Amniotic epithelial cell (primary cell): Measurements from ENCODE around the gene CACNA1F.

ENCODE experiments used
- DNase-seq: peaks from one replicate; pipeline ENCODE4 v3.0.0-alpha.2; 2010; ENCODE audit warnings: low read depth

CACNA1F gene

DNA sequence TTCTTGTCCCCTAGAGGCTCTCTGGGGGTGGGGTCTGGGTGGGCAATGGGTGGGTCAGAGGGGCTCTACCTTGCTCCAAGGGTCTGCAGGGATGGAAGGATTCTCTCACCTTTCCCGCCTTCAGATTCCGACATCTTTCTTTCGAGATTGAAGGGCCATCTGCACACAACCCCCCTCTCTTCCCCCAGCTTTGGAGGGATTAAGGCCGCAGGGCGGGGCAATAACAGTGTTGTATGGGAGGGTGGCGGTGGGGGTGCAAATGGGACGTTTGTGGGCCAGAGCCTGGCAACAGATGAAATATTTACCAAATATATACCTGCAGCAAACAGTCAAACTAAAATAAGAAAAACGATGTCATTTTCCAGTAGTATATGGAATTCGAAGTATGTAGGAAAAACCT lies at the start of gene CACNA1F:
CACNA1F (minus strand) TSS at position 165 of the 400 bp plus-strand sequence; CDS start at position 134, 31 bp downstream.
- no peak for DNase-seq

DNA sequence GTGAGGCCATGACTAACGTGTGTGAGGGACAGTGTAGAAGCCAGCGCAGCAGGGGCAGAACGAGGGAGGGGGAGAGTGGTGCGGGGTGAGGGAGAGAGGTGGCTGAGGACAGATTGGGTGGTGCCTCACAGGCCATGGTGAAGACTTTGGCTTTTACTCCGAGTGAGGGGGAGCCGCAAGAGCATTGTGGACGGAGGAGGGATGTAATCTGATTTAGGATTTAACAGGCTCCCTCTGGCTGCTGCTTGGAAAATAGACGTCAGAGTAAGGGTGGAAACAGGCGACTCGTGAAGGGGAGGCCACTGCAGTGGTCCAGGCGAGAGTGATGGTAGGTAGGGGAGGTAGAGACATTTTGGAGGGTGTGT lies 49.5 kb upstream of the CACNA1F start:
- peak; percentile 27 for DNase-seq

DNA sequence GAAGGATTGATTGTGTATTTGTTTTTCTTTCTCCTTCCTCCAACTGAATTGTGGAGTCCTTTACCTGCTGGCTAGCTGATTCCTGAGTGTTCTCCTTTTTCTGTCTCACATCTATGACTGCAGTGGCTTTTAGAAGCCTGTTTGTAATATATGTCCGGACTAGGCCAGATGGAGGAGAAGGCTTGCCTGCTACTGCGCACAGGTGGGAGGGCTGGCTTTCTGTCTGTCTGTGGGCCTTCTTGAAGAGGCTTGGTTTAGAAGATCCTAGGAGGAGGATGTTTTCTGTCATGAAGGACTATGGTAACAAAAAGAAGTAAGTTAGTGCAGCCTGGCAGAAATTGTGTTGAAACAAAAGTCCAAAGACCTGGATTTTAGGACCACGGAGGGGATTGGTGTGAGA lies 44.9 kb upstream of the CACNA1F start:
- DNase-seq = no peak

DNA sequence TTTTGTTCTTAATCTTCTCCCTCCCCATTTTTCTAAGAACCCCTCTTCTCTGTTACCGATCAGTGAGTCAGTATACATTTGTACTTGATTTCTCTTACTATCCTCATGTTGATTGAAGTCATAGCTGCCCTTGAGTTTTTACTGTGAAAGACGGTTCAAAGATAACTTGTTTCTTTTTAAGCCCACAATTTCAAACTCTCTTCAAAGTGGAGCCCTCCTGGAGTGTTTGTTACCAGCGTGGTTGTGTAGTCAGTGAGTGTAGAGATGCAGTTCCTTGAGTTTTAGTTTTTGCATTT lies 44.3 kb upstream of the CACNA1F start:
- no peak for DNase-seq

DNA sequence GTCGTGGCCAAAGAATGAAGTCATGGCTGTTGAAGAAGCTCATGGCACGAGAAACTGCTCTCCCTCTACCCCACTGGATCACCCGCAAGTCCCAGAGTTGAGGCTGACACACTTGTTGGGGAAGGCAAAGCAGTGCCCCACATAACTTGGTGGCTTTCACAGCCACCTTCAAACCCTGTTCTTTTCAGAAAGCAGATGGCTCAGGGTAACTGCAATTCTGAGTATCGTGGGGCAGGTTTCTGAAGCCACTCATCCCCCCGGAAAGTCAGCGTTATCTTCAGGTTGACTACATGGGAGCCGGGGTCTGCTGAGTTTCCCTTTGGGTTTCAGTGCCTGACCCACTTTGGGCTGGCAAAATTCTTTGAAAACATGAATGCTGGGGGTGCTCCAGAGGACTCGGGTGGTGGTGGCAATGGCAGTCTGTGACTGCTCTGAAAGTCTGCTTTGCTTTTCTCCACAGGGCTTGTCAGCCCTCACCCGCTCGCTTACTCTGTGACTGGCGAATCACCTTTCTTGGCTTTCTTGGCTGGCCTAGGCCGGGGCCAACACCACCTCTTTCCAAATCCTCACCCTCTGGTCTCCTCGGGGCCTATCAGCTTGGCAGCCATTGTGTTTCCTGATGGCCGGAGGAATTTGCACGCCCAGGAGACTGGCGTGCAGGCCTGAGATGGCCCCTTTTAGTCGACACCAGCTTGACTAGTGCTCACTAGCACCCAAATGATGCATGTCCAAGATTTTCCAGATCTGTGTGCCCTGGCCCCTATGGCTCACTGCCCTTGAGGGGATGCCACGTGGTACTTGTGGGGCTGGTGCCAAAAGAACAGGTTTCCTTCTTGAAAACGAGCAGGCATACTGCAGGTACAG lies 43.8 kb upstream of the CACNA1F start:
- DNase-seq = peak; percentile 7

DNA sequence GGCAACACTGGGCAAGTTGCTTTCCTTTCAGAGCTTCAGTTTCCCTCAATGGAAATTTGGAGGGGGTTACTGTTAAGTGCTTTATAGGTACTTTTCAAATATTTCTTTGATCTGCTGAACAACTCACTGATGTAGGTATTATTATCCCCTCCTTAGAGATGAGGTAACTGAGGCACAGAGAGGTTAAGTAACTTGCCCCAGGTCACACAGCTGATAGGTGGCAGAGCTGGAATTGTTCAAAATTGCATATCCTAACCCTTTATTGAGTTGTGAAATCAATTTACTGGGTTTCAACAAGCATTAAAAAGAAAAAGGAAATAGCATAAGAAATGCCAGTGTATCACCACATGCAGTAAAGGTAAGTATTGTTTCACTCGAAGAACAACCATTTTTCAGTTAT lies 43.1 kb upstream of the CACNA1F start:
- DNase-seq = no peak

DNA sequence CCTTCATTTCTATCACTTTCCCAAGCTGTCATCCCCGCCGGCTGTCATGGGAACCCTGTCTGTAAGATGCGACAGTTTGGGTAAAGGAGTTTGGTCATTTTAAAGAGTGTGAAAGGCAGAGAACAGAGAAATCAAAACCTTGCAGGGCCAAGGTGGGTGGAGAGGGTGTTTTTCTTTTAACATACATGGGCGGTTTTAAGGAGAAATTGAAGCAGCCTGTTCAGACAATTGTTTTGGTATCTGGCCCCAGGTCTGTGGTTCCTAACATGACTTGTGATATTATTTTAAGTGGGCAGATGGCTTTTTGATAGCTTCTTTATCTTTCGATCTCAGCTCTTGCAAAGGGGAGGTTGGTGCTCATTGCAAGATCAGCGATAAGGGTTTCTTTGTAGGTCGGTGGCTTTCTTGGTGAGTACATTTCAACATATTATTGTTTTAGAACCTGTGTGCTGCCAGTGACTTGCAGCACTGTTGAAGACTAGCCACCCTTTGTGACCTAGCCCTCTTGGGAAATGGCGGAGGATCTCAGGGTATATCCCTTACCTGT lies 40.1 kb upstream of the CACNA1F start:
- no peak for DNase-seq

DNA sequence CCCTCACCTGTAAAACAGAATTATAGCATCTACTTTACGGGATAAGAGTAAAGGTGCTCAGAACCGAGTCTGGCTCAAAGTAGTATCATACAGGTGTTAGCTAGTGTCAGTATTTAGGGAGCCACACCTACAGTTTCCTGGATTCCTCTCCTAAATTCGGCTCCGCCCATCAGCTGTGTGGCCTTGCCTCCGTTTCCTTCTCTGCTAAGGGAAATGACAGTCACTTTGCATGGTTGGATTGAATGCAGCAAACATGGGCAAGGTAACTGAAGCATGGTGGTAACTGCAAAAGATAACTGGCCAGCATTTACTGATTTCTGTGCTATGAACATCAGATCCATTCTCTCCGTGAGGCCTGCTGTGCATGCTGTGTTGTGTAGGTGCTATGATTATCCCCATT lies 39.3 kb upstream of the CACNA1F start:
- no peak for DNase-seq

DNA sequence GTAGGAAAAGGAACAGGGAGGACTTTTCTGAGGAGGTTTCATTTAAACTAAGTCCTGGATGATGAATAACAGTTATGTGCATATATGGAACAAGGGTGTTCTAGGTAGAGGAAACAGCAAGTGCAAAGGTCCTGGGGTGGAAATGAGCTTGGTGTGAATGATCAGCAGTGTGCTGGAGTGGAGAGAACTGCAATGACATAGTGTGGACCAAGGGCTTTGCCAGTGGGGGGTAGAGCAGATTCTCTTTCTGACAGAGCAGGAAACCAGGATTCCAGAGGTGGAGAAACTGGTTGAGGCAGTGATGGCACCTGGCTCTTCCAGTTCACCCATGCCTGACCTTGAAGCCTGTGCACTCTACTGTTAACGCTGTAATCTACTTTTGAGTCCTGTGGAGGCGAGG lies 38.2 kb upstream of the CACNA1F start:
- no peak for DNase-seq

DNA sequence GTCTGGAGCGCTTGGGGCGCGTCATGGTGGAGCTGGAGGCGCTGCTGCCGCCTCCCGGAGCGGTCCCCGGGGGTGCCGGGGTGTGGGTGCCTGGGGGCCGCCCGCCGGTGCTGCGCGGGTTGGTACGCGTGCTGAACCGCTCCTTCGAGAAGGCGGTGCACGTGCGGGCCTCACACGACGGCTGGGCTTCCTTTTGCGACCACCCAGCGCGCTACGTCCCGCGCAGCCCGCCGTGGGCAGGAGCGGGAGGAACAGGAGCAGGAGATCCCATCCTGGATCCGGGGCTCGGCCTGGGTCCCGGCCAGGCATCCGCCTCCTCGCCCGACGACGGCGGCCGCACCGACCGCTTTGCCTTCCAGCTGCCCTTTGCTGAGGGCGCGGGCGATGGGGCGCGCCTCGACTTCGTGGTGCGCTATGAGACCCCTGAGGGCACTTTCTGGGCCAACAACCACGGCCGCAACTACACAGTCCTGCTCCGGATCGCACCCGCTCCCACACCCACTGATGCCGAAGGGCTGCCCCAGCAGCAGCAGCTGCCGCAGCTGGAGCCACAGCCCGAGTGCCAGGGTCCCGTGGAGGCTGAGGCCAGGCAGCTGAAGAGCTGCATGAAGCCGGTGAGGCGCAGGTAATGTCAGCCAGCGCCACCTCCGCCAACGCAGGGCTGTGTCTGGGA lies 37.2 kb upstream of the CACNA1F start:
- no peak for DNase-seq

DNA sequence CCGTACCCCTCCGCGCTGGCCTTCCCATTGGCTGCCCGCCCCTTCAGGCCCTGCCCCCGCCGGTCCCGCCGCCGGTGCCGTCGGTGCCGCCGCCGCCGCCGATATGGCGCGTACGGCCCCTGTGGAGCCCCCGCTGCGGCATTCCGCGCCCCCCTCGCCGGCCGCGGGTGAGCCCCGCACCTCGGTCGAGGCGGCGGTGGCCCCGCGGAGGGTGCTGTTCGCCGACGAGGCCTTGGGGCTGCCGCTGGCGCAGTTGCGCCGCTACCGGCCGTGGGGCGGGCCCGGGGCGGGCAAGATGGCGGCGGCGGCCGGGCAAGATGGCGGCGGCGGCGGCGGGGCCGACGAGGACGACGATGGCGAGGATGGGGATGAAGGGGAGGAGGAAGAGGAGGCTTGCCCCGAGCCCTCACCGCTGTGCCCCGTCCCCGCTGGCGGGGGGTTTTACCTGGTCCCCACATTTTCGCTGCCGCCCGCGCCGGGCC lies 36.7 kb upstream of the CACNA1F start, which contains the start of gene PPP1R3F:
PPP1R3F (plus strand) TSS at position 27 of the 482 bp plus-strand sequence; CDS start at position 104, 77 bp downstream.
- DNase-seq = no peak

DNA sequence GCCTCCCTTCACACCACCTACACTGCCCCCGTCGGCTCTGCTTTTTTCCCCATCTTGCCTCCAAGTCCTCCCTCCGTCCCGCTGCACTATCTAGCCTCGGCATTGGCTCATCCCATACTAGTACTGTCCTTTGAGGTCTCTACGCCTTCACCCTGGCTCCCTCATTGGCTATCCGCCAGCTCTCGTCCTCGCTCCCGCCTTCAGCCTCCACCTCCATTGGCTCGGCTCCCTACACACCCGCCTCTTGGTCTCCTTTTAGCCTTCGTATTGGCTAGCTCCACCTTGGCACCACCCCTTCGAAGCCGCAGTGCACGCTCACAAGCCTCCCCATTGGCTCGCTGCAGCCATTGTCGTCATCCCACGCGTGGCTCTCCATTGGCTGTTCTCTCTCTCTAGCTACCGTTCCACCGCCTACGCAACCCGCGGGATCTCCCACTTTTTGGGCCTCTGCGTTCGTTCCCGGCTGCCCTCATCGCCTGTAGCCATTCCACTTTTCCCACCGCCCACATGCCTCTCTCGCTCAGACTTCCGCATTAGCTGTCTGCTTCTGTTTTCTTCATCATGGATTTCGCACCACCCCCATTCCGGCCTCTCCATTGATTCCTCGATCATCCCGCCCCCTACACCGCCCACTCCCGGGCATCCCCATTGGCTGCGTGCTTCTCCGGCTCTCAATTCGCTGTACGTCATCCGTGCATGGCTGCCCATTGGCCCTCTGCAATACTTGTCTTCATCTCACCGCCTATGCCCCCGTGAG lies 36.0 kb upstream of the CACNA1F start:
- peak; percentile 97 for DNase-seq

DNA sequence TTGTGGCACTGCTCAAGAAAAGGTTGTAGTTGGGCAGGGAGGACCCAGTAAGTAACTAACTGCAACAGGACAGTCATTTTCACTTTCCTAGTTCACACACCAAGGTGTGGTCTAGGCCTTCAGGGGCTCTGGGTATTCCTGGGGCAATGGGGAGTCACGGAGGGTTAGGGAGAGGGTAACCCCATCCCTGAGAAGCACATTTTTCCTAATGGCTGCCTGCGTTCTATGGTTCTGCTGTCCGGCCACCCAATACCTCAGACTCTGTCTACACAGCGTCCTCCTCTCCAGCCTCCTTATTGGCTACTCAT lies 35.5 kb upstream of the CACNA1F start:
- DNase-seq = no peak

DNA sequence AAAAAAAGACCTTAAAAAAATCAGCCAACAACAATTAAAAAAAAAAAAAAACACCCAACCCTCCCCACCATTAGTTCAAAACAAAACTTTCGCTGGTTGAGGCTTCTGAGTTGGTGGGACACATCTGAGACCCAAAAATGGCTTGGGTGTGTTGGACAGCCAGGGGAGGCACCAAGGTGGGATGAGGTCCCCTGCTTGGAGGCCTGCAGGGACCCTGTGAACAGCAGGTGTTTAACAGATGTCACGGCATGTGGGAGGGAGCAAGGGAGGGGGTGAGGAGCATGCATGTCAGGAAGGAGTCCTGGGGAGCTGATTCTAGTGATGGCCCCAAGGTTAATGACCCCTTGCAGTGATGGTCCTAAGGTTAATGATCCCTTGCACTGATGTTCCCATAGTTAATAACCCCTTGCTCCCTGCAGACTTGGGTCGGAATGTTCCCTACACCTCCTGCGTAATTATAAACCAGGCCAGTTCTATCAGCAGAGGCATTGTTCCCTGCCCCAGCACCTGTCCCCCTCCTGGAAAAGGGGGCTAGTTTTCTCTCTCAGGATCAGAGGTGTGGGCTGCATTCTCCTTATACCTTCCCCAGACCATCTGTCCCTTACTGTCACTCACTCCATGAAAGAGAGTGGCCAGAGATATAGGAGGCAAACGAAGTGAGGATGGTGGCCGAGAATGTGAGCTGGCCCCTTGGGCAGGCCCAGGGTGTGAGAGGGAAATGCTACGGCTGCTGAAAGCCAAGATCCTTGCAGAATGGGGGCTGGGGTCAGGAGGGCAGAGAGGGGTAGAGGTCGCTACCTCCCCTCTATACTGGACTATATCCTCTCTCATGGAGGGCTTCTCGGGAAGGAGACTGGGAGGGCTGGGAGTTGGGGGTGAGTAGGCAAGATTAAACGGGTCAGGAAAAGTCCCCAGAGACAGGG lies 33.6 kb upstream of the CACNA1F start:
- DNase-seq = no peak

DNA sequence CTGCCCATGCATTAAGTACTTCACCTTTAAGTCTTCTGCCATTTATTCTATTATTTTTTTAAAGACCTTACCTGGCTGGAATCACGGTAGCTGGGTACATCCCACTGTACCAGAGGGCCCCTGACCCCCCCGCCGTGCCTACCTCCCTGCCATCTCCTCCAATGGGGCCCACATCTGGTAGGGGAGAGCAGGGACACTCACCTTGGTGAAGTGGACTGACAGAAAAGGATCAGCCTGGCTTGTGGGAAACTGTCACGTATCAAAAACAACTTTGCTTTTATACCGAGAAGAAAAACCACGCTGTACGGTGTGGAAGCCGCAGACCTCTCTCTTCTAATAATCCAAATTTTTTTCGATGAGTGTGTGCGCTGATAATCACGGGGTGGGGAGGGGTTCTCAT lies 31.3 kb upstream of the CACNA1F start, which contains the start of gene FOXP3:
FOXP3 (minus strand) TSS at position 251 of the 400 bp plus-strand sequence. CDS start 6,205 bp downstream, outside the sequence.
- no peak for DNase-seq

DNA sequence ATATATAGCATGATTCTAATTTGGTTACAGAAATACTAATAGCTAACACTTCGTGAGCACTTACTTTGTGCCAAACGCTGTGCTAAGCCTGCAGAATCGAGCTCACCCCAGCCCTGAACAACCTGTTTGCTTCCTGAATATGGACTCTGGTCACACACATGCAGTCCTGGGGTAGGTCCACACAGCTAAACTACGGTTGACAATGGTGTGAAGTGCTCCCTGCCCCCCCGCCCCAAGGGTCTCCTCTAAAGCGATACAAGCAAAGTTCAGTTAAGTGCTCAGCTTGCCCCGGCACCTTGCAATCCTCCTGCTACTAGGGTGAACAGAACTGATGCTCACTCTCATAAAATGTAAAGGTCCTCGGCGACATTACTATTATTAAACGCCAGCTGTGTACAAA lies 30.5 kb upstream of the CACNA1F start:
- DNase-seq = no peak

DNA sequence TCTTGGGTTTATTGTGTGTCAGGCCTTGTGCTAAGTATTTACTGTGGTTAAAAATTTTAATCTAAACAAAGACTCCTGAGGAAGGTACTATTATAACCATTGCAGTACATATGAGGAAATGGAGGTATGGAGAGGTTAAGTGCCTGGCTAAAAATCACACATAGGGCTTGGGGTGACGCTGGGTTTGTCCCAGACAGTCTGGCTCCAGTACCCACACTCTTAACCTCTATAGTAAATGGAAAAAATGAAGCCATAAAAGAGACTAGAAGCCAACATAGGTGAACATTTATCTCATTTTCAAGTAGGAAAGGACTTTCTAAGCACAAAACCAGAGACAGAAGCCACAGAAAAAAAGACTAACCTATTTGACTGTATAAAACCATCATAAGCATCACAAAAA lies 29.5 kb upstream of the CACNA1F start:
- no peak for DNase-seq

DNA sequence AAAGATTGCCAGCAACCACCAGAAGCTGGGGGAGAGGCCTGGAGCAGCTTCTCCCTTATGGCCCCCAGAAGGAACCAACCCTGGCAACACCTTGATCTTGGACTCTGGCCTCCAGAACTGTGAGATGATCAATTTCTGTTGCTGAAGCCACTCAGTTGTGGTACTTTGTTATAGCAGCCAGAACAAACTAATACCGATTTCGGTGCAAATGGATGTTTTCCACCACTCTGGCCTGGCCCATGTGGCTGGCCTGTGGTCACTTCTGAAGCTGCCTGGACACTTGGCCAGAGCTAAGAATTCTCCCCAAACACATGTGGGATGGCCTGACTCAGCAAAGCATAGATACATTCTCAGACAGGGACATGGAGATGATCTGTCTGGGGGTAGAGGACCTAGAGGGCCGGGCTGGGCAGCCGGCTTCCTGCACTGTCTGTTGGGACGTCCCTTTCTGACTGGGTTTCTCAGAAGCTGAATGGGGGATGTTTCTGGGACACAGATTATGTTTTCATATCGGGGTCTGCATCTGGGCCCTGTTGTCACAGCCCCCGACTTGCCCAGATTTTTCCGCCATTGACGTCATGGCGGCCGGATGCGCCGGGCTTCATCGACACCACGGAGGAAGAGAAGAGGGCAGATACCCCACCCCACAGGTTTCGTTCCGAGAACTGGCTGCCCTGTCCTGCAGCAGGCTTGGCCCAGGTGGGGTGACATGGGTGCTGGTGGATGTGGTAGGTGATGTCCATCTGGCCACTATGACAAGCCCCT lies 27.3 kb upstream of the CACNA1F start:
- DNase-seq = no peak

DNA sequence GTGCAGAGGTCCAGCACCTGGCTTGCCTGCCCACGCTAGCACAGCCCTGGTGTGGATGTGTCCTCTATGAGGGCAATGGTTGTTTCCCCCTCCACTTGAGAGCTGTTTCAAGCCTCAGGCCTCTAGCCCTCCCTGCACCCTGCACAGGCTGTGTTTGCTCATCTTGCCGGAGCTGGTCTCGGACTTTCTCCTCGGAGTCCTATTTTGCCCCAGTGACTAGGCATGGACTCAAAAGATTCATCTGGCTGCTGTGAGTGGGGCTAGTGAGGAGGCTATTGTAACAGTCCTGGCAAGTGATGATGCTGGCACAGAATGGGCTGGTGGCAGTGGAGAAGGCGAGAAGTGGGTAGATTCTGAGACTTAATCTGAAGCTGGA lies 25.6 kb upstream of the CACNA1F start:
- DNase-seq = no peak

DNA sequence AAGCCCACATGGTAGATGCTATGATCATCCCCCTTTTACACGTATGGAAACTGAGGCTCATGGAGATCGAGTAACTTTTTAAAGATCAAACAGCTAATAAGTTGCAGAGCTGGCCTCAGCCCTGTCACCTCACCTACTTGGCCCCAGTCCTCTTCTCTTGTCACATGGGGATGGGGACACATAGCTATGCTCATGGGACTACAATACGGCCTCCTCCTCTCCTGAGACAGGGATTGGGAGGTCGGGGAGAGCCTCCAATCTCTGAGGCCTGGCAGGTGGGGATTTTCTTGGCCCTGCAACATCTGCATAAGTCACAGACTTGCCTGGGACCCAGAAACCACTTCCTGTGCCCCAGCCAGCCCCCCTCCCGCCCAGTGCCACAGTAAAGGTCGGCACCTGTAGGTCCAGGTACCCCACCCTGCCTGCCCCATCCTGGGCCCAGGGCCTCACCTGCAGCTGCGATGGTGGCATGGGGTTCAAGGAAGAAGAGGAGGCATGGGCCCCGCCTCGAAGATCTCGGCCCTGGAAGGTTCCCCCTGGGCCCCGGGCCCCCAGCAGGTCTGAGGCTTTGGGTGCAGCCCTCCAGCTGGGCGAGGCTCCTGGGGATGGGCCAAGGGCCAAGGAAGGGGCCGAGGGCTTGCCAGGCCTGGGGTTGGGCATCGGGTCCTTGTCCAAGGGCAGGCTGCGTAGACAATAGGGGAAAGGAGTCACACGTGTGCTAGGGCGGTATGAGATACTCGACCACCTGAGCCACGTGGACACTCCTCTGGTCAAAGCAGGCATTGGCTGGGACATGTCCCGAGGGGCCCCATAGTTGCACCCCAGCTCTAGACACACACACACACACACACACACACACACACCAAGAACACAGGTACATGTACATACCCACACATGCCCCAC lies 25.0 kb upstream of the CACNA1F start:
- DNase-seq = no peak
